ENCODE results near the gene FGD2. TPM values are rescaled to one million over a fixed set of nuclear protein-coding genes. Genes with fewer than 3 reads are reported as not detected.
A peak's percentile ranks its signal among the peaks of the same experiment; 100 is the strongest.

Gene FGD2
- total and polyA plus RNA-seq, 12 donors: 1.0 to 22.1 (median 2.5) TPM

- Histone ChIP-seq H3K9me3 (no peaks in the 10 kb centered on the region), H3K27me3 (no peaks in the 10 kb centered on the region), H3K4me1 (peaks cover 2 to 23% (median 8%) of the 10 kb centered on the region in 9 donors), H3K4me3 (no peak overlapping the region), H3K27ac (no peak overlapping the region), H3K36me3 (peaks cover 0 to 69% (median 0%) of the 10 kb centered on the region in 9 donors)
- TF ChIP-seq, protein P1, sequence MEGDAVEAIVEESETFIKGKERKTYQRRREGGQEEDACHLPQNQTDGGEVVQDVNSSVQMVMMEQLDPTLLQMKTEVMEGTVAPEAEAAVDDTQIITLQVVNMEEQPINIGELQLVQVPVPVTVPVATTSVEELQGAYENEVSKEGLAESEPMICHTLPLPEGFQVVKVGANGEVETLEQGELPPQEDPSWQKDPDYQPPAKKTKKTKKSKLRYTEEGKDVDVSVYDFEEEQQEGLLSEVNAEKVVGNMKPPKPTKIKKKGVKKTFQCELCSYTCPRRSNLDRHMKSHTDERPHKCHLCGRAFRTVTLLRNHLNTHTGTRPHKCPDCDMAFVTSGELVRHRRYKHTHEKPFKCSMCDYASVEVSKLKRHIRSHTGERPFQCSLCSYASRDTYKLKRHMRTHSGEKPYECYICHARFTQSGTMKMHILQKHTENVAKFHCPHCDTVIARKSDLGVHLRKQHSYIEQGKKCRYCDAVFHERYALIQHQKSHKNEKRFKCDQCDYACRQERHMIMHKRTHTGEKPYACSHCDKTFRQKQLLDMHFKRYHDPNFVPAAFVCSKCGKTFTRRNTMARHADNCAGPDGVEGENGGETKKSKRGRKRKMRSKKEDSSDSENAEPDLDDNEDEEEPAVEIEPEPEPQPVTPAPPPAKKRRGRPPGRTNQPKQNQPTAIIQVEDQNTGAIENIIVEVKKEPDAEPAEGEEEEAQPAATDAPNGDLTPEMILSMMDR (IDR thresholded peaks at IDR 0.05): no peak
- intact Hi-C loops (cut with DNase I): loop anchor here in 2 of 10 donors (5.0 to 10.0 kb wide), 3 partner anchors 152 to 194 kb away; partner anchors contain the start of gene PIM1 (in 2 of the 2)
- ATAC-seq (no peak), DNase-seq (no peak)
- 61 to 68% methylated on average over 12 of the region's 12 CpGs for WGBS, 2 donors
Measured at GRCh38 chr6:37020381-37020780, 14.9 kb downstream of the FGD2 start.

DNA sequence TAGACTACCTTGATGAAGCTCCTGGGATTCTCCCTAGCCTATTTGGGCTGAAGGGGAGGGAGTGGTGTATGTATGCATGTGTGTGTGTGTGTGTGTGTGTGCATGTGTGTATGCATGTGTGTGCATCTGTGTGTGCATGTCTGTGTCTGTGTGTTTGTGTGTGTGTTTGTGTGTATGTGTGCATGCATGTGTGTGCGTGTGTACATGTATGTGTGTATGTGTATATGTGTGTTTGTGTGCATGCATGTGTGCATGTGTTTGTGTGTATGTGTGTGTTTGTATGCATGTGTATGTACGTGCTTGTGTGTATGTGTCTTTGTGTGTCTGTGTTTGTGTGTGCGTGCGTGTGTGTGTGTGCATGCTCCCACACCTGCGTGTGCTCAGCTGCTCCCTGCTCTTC, 15.4 kb downstream of the FGD2 start:
- Histone ChIP-seq H3K27ac (no peak overlapping the region), H3K4me1 (peaks cover 2 to 23% (median 8%) of the 10 kb centered on the region in 9 donors), H3K36me3 (peaks cover 0 to 69% (median 0%) of the 10 kb centered on the region in 9 donors), H3K9me3 (no peaks in the 10 kb centered on the region), H3K4me3 (no peak overlapping the region), H3K27me3 (no peaks in the 10 kb centered on the region)
- 91 to 99% methylated on average over 5 of the region's 5 CpGs for WGBS, 2 donors
- DNase-seq (no peak), ATAC-seq (no peak)
- intact Hi-C loops (cut with DNase I): loop anchor here in 2 of 10 donors (5.0 to 10.0 kb wide), 3 partner anchors 151 to 194 kb away; partner anchors contain the start of gene PIM1 (in 2 of the 2)
- TF ChIP-seq, protein P1 (IDR thresholded peaks at IDR 0.05): no peak

DNA sequence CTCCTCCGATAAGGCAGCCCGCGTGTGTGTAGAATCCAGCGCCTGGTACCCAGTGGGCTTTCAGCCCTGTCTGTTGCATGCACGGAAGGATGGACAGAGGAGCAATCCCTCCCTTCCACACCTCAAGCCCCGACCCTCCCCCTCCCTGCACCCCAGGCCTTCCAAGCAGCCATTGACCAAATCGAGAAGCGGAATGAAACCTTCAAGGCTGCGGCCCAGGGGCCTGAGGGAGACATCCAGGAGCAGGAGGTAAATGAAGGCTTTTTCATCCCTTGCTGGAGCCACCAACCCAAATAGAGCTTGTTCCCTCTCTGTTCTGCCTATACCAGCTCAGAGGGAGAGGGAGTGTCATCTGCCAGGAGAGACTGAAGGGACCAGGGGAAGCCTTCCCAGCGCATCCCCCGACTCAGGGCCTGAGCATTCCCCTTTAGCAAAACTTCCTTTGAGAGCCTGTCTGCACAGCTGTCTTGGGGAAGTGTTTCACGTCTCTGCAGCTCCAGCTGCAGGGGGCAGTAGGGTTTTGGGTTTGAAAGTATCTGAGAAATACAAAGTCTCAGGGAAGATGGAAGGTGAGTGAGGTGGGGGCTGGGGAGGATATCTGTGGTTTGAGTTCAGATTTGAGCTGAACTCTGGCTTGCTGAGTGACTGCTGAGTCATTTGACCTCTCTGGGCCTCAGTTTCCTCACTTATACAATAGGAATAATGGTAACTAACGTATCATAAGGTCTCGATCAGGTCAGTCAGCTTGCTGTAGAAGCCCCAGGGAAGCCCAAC, 16.1 kb downstream of the FGD2 start:
- no peak overlapping the region for H3K27ac ChIP-seq
- TF ChIP-seq, protein P1 (IDR thresholded peaks at IDR 0.05): peak in 6 of 9 donors; percentile 20 to 45 (median 36)
- DNase-seq: no peak
- intact Hi-C loops (cut with DNase I): loop anchor here in 2 of 10 donors (5.0 to 10.0 kb wide), 3 partner anchors 151 to 193 kb away; partner anchors contain the start of gene PIM1 (in 2 of the 2)
- H3K27me3 ChIP-seq: no peaks in the 10 kb centered on the region
- H3K4me3 ChIP-seq: no peak overlapping the region
- ATAC-seq: no peak
- H3K4me1 ChIP-seq: peaks cover 2 to 23% (median 8%) of the 10 kb centered on the region in 9 donors
- H3K9me3 ChIP-seq: no peaks in the 10 kb centered on the region
- WGBS, 2 donors: 72 to 88% methylated on average over 14 of the region's 14 CpGs
- H3K36me3 ChIP-seq: peaks cover 0 to 71% (median 0%) of the 10 kb centered on the region in 9 donors

DNA sequence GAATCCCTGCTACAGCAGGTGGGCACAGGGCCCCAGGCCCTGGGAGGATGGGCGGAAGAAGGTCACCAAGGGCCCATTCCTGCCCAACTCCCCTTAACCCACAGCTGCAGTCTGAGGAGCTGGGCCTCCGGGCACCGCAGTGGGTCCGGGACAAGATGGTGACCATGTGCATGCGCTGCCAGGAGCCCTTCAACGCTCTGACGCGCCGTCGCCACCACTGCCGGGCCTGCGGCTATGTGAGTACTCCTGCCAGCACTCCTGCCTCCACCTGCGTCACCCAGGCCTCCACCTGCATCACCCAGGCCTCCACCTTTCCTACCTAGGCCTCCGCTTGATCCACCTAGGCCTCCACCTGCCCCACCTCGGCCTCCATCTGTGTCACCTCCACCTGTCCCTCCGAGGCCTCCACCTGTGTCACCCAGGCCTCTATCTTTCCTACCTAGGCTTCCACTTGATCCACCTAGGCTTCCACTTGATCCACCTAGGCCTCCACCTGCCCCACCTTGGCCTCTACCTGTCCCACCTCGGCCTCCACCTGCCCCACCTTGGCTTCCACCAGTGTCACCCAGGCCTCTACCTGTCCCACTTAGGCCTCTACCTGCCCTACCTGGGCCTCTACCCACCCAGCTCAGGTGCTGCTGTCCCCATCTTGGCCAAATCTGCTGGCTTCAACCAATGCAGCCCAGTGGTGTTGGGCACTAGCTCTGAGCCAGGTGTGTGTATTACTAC, 16.8 kb downstream of the FGD2 start:
- intact Hi-C loops (cut with DNase I): loop anchor here in 2 of 10 donors (5.0 to 10.0 kb wide), 3 partner anchors 150 to 193 kb away; partner anchors contain the start of gene PIM1 (in 2 of the 2)
- no peak for ATAC-seq
- no peaks in the 10 kb centered on the region for H3K27me3 ChIP-seq

More for the DNA sequence above, 16.8 kb downstream of the FGD2 start:
- TF ChIP-seq, protein P1 (IDR thresholded peaks at IDR 0.05): no peak
- DNase-seq: no peak
- Histone ChIP-seq H3K4me3 (no peak overlapping the region), H3K27ac (peak overlapping the region in 1 of 10 donors; percentile 6), H3K36me3 (peaks cover 0 to 68% (median 0%) of the 10 kb centered on the region in 9 donors), H3K9me3 (no peaks in the 10 kb centered on the region), H3K4me1 (peaks cover 2 to 23% (median 8%) of the 10 kb centered on the region in 9 donors)
- WGBS, 2 donors: 96 to 97% methylated on average over 17 of the region's 17 CpGs
